Loucy (cell line): ENCODE data around the gene GPRC6A.

ENCODE experiments used
- H2AFZ ChIP-seq: fragments of 200-600 bp; sonication (generic); 2 replicates; pipeline ENCODE4 v1.6.0; 2016; ENCODE audit warnings: antibody characterized with exemption, mild to moderate bottlenecking, low read length, moderate library complexity
- H3F3A ChIP-seq: fragments of 200-600 bp; 2 replicates; pipeline ENCODE4 v1.6.0; 2016; ENCODE audit warnings: antibody characterized with exemption, low read depth, mild to moderate bottlenecking
- H3K27me3 ChIP-seq: fragments of 200-600 bp; sonication (generic); 2 replicates; pipeline ENCODE4 v1.6.1; 2014; ENCODE audit warnings: low read length, mild to moderate bottlenecking; ENCODE audit not compliant: insufficient read depth, poor library complexity, severe bottlenecking
- H3K36me3 ChIP-seq: fragments of 200-600 bp; sonication (generic); 2 replicates; pipeline ENCODE4 v1.6.1; 2016; ENCODE audit warnings: low read length; ENCODE audit not compliant: insufficient read depth
- H3K4me1 ChIP-seq: fragments of 200-600 bp; sonication (generic); 2 replicates; pipeline ENCODE4 v1.5.1; 2014; ENCODE audit warnings: low read length, mild to moderate bottlenecking; ENCODE audit not compliant: insufficient read depth, poor library complexity, severe bottlenecking
- H3K4me2 ChIP-seq: fragments of 200-600 bp; sonication (generic); 2 replicates; pipeline ENCODE4 v1.6.0; 2014; ENCODE audit warnings: antibody characterized with exemption, low read length, low read depth, mild to moderate bottlenecking; ENCODE audit not compliant: poor library complexity, severe bottlenecking
- H3K4me3 ChIP-seq: fragments of 200-600 bp; sonication (generic); 2 replicates; pipeline ENCODE4 v1.5.1; 2014; ENCODE audit warnings: low read length, mild to moderate bottlenecking, mixed read lengths; ENCODE audit not compliant: poor library complexity, severe bottlenecking
- H3K79me2 ChIP-seq: fragments of 200-600 bp; sonication (generic); 2 replicates; pipeline ENCODE4 v1.6.1; 2014; ENCODE audit warnings: low read length; ENCODE audit not compliant: insufficient read depth
- H3K9ac ChIP-seq: fragments of 200-600 bp; sonication (generic); 2 replicates; pipeline ENCODE4 v1.6.0; 2014; ENCODE audit warnings: mild to moderate bottlenecking, low read depth, low read length, moderate library complexity; ENCODE audit not compliant: poor library complexity, severe bottlenecking
- H3K9me2 ChIP-seq: fragments of 200-600 bp; sonication (generic); replicated peaks from 2 replicates; pipeline ENCODE4 v1.6.1; 2016; ENCODE audit warnings: low read depth, low read length, mixed read lengths
- H3K9me3 ChIP-seq: fragments of 200-600 bp; sonication (generic); 2 replicates; pipeline ENCODE4 v1.6.1; 2014; ENCODE audit warnings: mild to moderate bottlenecking, antibody characterized with exemption, low read length, low read depth; ENCODE audit not compliant: insufficient read depth
- H4K20me1 ChIP-seq: fragments of 200-600 bp; sonication (generic); 2 replicates; pipeline ENCODE4 v1.6.0; 2014; ENCODE audit warnings: antibody characterized with exemption, low read length, mild to moderate bottlenecking; ENCODE audit not compliant: insufficient read depth, poor library complexity, severe bottlenecking
- CTCF ChIP-seq: fragments of 200-600 bp; sonication (generic); conservative IDR thresholded peaks from 2 replicates; pipeline ENCODE4 v1.5.1; 2014; ENCODE audit warnings: mild to moderate bottlenecking, antibody characterized with exemption, low read length
- EZH2phosphoT487 ChIP-seq: fragments of 200-600 bp; IDR thresholded peaks from 2 replicates; pipeline ENCODE4 v1.6.1; 2018; ENCODE audit warnings: antibody characterized with exemption, mild to moderate bottlenecking, moderate library complexity, borderline replicate concordance

Gene GPRC6A

GRCh38 chr6:116745176-116745575 lies 83.7 kb downstream of the GPRC6A start:
- H4K20me1 ChIP-seq: no peaks in the 10 kb centered on the region

More at GRCh38 chr6:116745176-116745575, 83.7 kb downstream of the GPRC6A start:
- TF ChIP-seq EZH2phosphoT487 (no peak), CTCF (no peak)
- H3K9me2 ChIP-seq: no peaks in the 10 kb centered on the region
- H3K79me2 ChIP-seq: no peaks in the 10 kb centered on the region
- H3K4me2 ChIP-seq: no peak overlapping the region
- no peaks in the 10 kb centered on the region for H3F3A ChIP-seq
- no peak overlapping the region for H3K4me3 ChIP-seq
- no peaks in the 10 kb centered on the region for H3K36me3 ChIP-seq
- H3K27me3 ChIP-seq: no peaks in the 10 kb centered on the region
- H3K9ac ChIP-seq: no peak overlapping the region
- no peaks in the 10 kb centered on the region for H3K9me3 ChIP-seq
- no peak overlapping the region for H2AFZ ChIP-seq
- H3K4me1 ChIP-seq: peaks cover 4% of the 10 kb centered on the region
